Activated CD4-positive, alpha-beta memory T cell treated with anti-CD3 and anti-CD28 coated beads, Interleukin-2, amount 10 ng/mL, durations not matched to agents 7 days and 5 days (primary cell): ENCODE data around the gene ABHD12. TPM values are rescaled to one million over a fixed set of nuclear protein-coding genes. Genes with fewer than 3 reads are reported as not detected.

Experiments
- CTCF ChIA-PET: fragments of 350-600 bp; sonication (Branson Sonifier 250); formaldehyde crosslinking; loops from one replicate; lab custom pipeline; 2021; ENCODE audit warnings: antibody characterized with exemption, inconsistent platforms; lab: Charles Lee
- POLR2A ChIA-PET: fragments of 350-600 bp; sonication (Branson Sonifier 250); formaldehyde crosslinking; loops from one replicate; lab custom pipeline; 2021; ENCODE audit warnings: antibody characterized with exemption; lab: Charles Lee
- DNase-seq: peaks from one replicate; pipeline ENCODE4 v3.0.0-alpha.2; 2020
- H3K27ac Mint-ChIP-seq: one replicate; pipeline ENCODE4 v1.8.0; 2021; ENCODE audit warnings: mild to moderate bottlenecking, mixed read lengths
- H3K27me3 Mint-ChIP-seq: one replicate; pipeline ENCODE4 v1.8.0; 2021; ENCODE audit warnings: mixed read lengths
- H3K36me3 Mint-ChIP-seq: one replicate; pipeline ENCODE4 v1.8.0; 2021; ENCODE audit warnings: low read depth, mixed read lengths
- H3K4me1 Mint-ChIP-seq: one replicate; pipeline ENCODE4 v1.8.0; 2021; ENCODE audit warnings: mixed read lengths
- H3K4me3 Mint-ChIP-seq: one replicate; pipeline ENCODE4 v1.8.0; 2021; ENCODE audit warnings: mild to moderate bottlenecking, mixed read lengths
- H3K9me3 Mint-ChIP-seq: one replicate; pipeline ENCODE4 v1.8.0; 2021; ENCODE audit warnings: mixed read lengths
- total RNA-seq, 2 experiments: library from RNA; stranded (reverse); gene quantifications; one replicate each; pipeline ENCODE4 v1.2.3, GENCODE V29; 2021

The ABHD12 gene
- total RNA-seq, 2 experiments from 2014 or later = 30.8 to 31.7 TPM

DNA sequence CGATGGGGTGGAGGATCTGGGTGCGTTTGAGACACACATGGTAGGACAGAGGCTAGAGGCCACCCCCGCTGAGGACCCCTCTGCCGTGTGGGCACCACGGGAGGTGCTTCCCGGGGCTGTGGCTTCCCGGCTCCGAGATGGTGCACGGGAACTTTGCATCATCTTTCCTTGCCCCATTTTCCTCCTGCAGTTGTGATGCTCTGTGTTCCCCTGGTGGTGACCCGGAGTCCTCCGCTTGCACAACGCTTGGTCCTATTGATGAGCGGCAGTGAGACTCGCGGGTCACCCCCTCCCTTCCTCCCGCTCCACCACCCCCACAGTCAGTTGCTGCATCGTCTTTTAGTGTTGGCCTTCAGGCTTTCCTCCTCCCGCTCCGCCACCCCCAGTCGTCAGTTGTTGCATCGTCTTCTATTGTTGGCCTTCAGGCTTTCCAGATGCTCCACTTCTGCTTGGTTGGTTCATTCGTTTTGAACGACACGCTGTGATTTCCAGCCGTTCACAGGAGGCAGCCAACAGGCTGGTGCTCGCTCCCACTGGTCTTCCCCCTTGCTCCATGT lies 105.5 kb downstream of the ABHD12 start:
- H3K4me3 Mint-ChIP-seq = no peak overlapping the region
- H3K9me3 Mint-ChIP-seq = no peaks in the 10 kb centered on the region
- ChIA-PET CTCF (no interaction called here), POLR2A (no interaction called here)
- no peaks in the 10 kb centered on the region for H3K4me1 Mint-ChIP-seq
- DNase-seq = no peak
- peaks cover 19% of the 10 kb centered on the region for H3K36me3 Mint-ChIP-seq
- H3K27me3 Mint-ChIP-seq = no peaks in the 10 kb centered on the region
- no peak overlapping the region for H3K27ac Mint-ChIP-seq

DNA sequence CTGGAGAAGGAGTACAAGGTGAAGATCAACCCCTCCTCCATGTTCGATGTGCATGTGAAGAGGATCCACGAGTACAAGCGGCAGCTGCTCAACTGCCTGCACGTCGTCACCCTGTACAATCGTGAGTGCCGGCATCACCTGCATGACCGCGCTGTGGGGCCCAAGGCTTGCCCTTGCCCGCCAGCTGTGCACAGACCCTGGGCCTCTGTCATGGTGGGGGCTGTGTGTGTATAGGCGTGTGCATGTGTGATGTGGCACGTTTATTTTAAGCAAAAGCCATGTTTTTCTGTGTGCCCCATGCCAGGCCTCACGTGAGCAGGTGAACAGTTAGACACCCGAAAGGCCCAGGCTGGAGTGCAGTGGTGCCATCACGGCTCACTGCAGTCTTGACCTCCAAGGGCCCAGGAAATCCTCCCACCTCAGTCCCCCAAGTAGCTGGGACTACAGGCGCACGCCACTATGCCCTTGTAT lies 106.5 kb downstream of the ABHD12 start:
- H3K27ac Mint-ChIP-seq = no peak overlapping the region
- ChIA-PET CTCF (interaction anchor here (1.1 kb wide), 1 partner anchor 113 kb away, joined by 3 read pairs; no protein-coding TSS in a partner anchor), POLR2A (no interaction called here)
- no peak for DNase-seq
- H3K4me1 Mint-ChIP-seq = no peaks in the 10 kb centered on the region
- peaks cover 19% of the 10 kb centered on the region for H3K36me3 Mint-ChIP-seq
- no peaks in the 10 kb centered on the region for H3K27me3 Mint-ChIP-seq
- H3K9me3 Mint-ChIP-seq = no peaks in the 10 kb centered on the region
- H3K4me3 Mint-ChIP-seq = no peak overlapping the region

DNA sequence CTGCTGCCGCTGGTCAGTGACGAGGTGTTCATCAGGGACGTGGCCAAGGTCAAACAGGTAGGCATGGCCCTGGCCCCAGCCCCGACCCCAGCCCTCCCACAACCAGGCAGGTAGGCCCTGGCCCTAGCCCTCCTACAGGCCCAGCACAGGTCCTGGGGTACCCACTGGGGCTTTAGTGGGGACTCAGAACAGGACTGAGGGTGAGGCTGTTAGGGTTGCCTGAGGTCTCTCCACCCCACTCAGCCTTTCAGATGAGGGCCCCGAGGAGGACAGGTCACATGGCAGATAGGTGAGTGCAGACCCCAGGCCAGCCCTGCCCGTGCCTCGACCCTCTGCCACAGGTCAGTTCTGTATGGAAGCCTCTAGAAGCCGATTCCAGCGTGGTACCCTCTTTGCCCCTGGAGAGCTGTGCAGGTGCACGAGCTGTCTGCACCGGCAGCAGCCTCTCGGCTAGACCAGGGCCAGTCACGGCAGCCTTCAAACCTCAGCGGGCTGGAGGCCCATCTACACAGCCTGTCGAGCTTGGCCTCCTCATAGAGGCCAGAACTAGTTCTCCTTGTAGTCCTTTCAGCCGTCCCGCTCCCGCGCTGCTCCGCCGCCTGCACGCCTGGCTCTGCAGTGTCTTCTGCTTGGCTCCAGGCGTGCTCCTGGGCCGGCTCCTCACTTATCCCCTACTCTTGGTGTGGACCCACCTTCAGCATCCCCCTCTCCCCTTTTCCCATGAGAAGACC lies 107.2 kb downstream of the ABHD12 start:
- DNase-seq = no peak

DNA sequence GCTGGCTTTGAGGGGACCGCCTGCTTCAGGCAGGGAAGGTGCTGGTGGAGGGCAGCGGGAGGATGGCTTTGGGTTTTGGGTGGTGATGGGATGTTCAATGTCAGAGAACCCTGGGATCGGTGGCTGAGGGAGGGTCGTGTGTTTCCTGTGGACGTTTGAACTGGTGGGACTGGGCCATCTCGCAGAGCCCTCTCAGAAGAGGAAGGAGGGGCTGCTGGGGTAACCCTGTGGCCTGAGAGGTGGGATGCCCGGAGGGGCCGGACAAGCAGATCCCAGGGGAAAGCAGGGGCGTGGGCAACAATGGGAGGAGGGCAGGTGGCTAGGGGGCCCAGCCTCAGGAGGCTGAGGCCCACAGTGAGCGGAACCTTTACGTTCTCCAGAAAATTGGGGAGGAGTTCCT lies 107.8 kb downstream of the ABHD12 start:
- Mint-ChIP-seq H3K9me3 (no peaks in the 10 kb centered on the region), H3K36me3 (peaks cover 19% of the 10 kb centered on the region), H3K27me3 (no peaks in the 10 kb centered on the region), H3K27ac (peak overlapping the region; percentile 40), H3K4me1 (no peaks in the 10 kb centered on the region), H3K4me3 (no peak overlapping the region)
- CTCF ChIA-PET = interaction anchor here (0.6 to 1.1 kb wide), 2 partner anchors 11 to 114 kb away, joined by 3 read pairs; no protein-coding TSS in a partner anchor
- no peak for DNase-seq
- POLR2A ChIA-PET = no interaction called here

More for the DNA sequence above, 107.2 kb downstream of the ABHD12 start:
- Mint-ChIP-seq H3K4me3 (no peak overlapping the region), H3K9me3 (no peaks in the 10 kb centered on the region), H3K27me3 (no peaks in the 10 kb centered on the region), H3K36me3 (peaks cover 19% of the 10 kb centered on the region), H3K27ac (no peak overlapping the region), H3K4me1 (no peaks in the 10 kb centered on the region)
- POLR2A ChIA-PET = no interaction called here
- CTCF ChIA-PET = interaction anchor here (1.1 kb wide), 1 partner anchor 113 kb away, joined by 3 read pairs; no protein-coding TSS in a partner anchor

DNA sequence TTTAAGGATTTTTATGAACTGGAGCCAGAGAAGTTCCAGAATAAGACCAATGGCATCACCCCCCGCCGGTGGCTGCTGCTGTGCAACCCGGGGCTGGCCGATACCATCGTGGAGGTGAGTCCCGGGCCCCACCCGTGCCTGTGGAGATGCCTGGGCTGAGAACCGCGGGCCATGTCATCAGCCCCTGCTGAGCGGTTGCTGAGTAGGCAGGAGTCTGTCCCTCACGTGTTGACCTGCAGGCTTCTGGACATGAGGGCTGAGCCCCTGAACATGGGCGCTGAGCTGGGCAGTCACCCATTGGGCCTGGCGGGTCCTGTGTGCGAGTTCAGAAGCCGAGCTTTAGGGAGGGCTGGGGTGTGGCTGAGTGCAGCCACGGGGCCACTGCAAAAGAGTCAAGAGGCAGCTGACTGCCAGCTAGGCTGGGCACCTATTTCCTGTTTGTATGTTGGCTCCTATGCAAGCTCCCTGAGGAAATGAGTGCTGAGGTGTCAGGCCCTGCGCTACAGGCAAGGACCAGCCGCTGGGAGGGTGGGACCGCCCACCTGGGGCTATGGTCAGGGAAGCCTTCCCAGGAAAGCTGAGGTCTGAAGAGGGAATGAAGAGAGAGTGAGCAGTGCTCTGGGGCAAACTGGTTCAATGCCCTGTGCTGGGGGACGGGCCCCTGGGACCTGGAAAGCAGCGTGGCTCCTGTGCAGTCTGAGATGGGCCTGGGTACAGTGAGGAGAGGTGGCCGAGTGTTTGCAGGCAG lies 108.4 kb downstream of the ABHD12 start:
- no peak for DNase-seq
- ChIA-PET CTCF (interaction anchor here (0.6 kb wide), 1 partner anchor 11 kb away, joined by 3 read pairs; no protein-coding TSS in a partner anchor), POLR2A (no interaction called here)
- peaks cover 16% of the 10 kb centered on the region for H3K36me3 Mint-ChIP-seq
- H3K4me3 Mint-ChIP-seq = no peak overlapping the region
- peak overlapping the region; percentile 40 for H3K27ac Mint-ChIP-seq
- no peaks in the 10 kb centered on the region for H3K27me3 Mint-ChIP-seq
- H3K4me1 Mint-ChIP-seq = no peaks in the 10 kb centered on the region
- no peaks in the 10 kb centered on the region for H3K9me3 Mint-ChIP-seq

DNA sequence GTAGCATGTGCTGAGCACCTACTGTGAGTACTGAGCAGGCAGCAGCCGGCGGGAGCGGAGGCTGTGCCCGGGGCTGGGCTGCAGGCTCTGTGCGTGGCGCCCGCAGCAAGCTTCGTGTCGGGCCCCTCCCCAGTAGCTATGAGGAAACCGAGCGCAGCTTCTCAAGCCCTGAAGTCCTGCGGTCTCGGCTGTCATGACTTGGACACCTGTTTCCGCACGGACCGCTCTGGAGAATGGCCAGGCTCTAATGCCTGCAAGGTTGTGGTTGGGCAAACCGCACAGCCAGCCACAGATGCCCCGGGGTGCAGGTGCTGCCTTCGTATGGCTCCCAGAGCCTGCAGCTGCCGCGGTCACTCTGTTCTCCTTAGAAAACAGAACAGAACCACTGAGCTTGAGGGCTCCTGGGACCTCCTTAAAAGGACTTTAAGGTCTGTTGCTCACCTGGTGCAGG lies 109.1 kb downstream of the ABHD12 start:
- Mint-ChIP-seq H3K4me3 (no peak overlapping the region), H3K9me3 (no peaks in the 10 kb centered on the region), H3K4me1 (no peaks in the 10 kb centered on the region), H3K27ac (no peak overlapping the region), H3K36me3 (peaks cover 10% of the 10 kb centered on the region), H3K27me3 (no peaks in the 10 kb centered on the region)
- ChIA-PET CTCF (no interaction called here), POLR2A (no interaction called here)
- no peak for DNase-seq

DNA sequence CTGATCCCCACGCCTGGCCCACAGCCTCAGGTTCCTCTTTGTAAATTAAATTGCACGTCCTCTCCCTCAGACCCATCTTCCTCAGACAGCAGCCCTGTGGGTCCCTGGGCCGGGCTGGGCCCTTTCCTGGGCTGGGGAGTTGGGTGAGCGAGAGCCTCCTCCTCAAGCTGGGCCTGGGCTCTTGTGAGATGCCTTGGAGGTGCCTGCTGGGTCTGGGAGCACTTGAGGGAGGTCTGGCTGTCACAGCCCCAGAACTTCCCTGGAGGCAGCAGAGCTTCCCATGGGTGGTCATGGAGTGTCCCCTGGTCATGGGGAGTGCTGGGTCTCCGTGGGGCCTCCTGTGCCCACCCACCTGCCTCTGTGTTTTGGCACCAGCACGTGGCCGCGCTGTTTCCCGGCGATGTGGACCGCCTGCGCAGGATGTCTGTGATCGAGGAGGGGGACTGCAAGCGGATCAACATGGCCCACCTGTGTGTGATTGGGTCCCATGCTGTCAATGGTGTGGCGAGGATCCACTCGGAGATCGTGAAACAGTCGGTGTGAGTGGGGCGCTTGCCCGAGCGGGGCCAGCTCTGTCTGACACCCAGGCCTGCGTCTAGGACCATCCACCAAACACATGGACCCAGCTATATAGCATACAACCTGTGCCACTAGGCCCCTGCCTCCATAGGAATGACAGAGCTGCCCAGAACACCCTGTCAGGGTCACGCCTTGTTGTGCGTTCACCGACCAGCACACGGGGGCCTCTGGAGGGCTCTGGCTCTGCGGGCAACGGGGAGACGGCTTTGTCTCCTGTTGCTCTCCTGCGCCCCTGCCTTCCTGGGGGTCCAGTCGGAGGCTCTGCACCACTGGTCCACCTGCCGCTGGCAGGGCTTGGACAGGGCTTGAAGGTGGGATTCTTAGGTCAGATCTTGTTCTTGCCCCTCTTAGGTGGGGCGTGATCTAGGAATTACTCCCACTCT lies 109.8 kb downstream of the ABHD12 start:
- H3K36me3 Mint-ChIP-seq = peaks cover 10% of the 10 kb centered on the region
- ChIA-PET POLR2A (interaction anchor here (0.9 kb wide), 1 partner anchor 9 kb away, joined by 3 read pairs; no protein-coding TSS in a partner anchor), CTCF (interaction anchor here (1.0 kb wide), 1 partner anchor 13 kb away, joined by 5 read pairs; no protein-coding TSS in a partner anchor)
- H3K9me3 Mint-ChIP-seq = no peaks in the 10 kb centered on the region
- no peaks in the 10 kb centered on the region for H3K27me3 Mint-ChIP-seq
- no peak overlapping the region for H3K27ac Mint-ChIP-seq
- no peaks in the 10 kb centered on the region for H3K4me1 Mint-ChIP-seq
- no peak for DNase-seq
- H3K4me3 Mint-ChIP-seq = no peak overlapping the region

DNA sequence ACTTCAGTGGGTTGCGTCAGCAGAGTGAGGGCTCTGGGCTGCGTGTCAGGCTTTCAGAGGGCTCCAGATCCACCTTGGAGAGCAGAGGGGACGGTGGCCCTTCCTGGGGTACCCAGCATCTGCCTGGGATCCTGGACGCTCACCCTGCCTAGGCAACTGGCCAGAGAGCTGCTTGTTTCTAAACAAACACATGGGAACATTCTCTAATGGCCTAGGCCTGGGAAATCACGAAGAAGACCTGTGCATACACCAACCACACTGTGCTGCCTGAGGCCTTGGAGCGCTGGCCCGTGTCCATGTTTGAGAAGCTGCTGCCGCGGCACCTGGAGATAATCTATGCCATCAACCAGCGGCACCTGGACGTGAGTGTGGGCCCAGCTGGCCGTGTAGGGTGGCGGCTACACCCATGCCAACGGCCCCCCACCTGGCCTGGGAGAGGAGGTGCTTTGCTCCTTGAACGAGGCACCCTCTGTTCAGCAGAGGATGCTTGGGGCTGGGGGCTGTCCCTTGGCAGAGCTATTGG lies 110.5 kb downstream of the ABHD12 start:
- H3K27ac Mint-ChIP-seq = no peak overlapping the region
- no peaks in the 10 kb centered on the region for H3K4me1 Mint-ChIP-seq
- no peak overlapping the region for H3K4me3 Mint-ChIP-seq
- H3K36me3 Mint-ChIP-seq = peaks cover 7% of the 10 kb centered on the region
- no peak for DNase-seq
- ChIA-PET CTCF (interaction anchor here (1.0 kb wide), 1 partner anchor 13 kb away, joined by 5 read pairs; no protein-coding TSS in a partner anchor), POLR2A (interaction anchor here (0.9 kb wide), 1 partner anchor 9 kb away, joined by 3 read pairs; no protein-coding TSS in a partner anchor)
- H3K9me3 Mint-ChIP-seq = no peaks in the 10 kb centered on the region
- H3K27me3 Mint-ChIP-seq = no peaks in the 10 kb centered on the region

DNA sequence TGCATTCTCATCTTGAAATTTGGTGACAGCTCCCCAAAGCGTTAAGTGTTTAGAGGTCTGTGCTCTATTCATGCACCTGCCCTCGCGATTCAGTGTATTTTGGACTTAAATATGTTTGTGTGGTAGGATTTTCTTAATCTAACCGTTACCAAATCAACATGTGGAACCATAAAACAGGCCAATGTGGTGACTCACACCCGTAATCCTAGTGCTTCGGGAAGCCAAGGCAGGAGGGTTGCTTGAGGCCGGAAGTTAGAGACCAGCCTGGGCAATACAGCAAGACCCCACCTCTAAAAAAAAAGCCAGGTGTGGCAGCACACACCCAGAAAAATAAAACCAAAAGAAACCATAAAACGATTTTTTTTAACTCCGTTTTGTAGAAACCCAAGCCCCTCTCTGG lies 111.2 kb downstream of the ABHD12 start:
- POLR2A ChIA-PET = no interaction called here
- Mint-ChIP-seq H3K36me3 (peaks cover 7% of the 10 kb centered on the region), H3K27me3 (no peaks in the 10 kb centered on the region), H3K4me3 (no peak overlapping the region), H3K9me3 (no peaks in the 10 kb centered on the region), H3K27ac (no peak overlapping the region), H3K4me1 (no peaks in the 10 kb centered on the region)
- DNase-seq = no peak
- CTCF ChIA-PET = no interaction called here

DNA sequence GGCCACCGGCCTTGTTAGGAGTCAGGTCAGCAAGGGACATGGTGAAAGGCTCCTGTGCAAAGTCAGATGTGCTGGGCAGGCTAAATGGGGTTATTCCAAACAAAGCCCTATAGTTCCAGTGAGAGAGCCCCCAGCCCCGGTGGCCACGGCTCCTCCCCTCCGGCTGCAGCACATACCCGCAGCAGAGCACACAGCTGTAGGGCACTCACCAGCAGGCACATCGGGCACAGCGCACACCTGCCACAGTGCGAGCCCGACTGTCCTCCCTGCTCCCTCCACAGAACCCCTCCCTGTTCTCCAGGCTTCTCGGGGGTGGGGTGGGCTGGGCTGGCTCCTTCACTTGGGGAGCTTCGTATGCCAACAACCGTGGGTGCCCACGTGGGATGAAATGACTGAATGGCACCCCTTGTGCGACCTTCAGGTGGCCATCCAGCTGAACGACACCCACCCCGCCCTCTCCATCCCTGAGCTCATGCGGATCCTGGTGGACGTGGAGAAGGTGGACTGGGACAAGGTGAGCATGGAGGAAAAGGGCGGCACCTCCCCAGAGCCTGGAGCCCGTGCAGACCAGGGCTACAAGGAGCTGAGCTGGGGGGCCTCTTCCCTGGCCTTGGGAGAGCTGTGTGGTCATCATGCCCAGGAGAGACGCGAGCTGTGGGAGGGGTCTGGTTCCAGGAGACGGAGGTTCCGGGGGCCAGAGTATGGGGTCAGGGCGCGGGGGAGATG lies 111.8 kb downstream of the ABHD12 start:
- H3K4me1 Mint-ChIP-seq = no peaks in the 10 kb centered on the region
- DNase-seq = no peak
- peaks cover 6% of the 10 kb centered on the region for H3K36me3 Mint-ChIP-seq
- H3K27ac Mint-ChIP-seq = no peak overlapping the region
- no peak overlapping the region for H3K4me3 Mint-ChIP-seq
- H3K9me3 Mint-ChIP-seq = no peaks in the 10 kb centered on the region
- ChIA-PET POLR2A (interaction anchor here (1.3 kb wide), 1 partner anchor 9 kb away, joined by 3 read pairs; no protein-coding TSS in a partner anchor), CTCF (no interaction called here)
- no peaks in the 10 kb centered on the region for H3K27me3 Mint-ChIP-seq

DNA sequence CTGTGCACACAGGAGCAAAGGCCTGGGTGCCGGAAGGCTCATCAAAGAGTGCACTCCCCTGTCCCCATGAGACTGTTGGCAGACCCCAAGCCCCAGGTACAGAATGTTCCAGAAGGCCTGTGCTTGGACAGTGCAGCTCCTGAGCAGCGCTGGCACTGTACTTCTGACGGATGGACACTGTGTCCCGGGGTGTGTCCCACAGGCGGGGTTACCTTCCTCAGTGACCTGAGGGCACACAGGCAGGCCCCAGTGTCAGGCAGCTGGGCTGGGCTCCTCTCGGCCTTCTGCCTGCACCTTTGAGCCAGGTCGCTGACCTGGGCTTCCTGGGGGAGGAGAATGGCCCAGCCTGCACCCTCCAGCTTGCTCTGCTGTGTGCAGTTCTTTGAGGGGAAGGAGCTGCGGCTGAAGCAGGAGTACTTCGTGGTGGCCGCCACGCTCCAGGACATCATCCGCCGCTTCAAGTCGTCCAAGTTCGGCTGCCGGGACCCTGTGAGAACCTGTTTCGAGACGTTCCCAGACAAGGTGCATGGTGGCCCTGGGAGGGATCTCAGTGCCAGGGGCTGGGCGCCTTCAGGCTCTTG lies 112.6 kb downstream of the ABHD12 start:
- no peaks in the 10 kb centered on the region for H3K27me3 Mint-ChIP-seq
- H3K4me1 Mint-ChIP-seq = no peaks in the 10 kb centered on the region
- H3K27ac Mint-ChIP-seq = no peak overlapping the region
- CTCF ChIA-PET = no interaction called here
- POLR2A ChIA-PET = interaction anchor here (1.3 kb wide), 1 partner anchor 10 kb away, joined by 3 read pairs; no protein-coding TSS in a partner anchor
- no peaks in the 10 kb centered on the region for H3K9me3 Mint-ChIP-seq
- H3K36me3 Mint-ChIP-seq = peaks cover 4% of the 10 kb centered on the region
- no peak overlapping the region for H3K4me3 Mint-ChIP-seq
- no peak for DNase-seq
